Stimulated activated CD4-positive, alpha-beta T cell treated with anti-CD3 and anti-CD28 coated beads, Interleukin-1b, Interleukin-23, amount 100 ng/mL, for 1 hour (primary cell): ENCODE results near the gene ST3GAL4.
"Not testable (repeated sequence)": the region's sequence is repeated elsewhere in the genome, so short reads cannot be mapped to it uniquely, and the experiment has no call there.

ENCODE experiments used
- DNase-seq, 2 donors: peaks; one replicate each; pipeline ENCODE4 v3.0.0-alpha.2; 2020; ENCODE audit warnings: low read depth in 2 of 2

Gene ST3GAL4

DNA sequence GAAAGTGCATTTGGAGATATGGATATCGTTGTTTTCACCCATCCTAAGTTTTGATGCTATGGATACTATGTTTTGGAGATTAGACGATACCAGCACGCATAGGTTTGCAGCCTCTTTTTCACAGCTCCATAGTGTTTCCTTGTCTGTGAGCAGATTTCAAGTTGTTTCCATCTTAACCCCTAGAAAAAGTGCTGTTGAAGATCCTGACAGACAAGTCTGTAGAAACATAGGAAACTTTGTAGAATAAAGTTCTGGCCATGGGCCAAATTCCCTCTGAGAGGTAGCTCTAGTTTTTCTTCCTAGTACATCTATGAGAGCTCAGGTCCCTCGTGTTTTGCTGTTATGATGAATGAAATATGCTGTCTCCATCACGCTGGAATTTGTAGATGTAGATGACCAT is 32.4 kb downstream of the ST3GAL4 start:
- DNase-seq: no peak

DNA sequence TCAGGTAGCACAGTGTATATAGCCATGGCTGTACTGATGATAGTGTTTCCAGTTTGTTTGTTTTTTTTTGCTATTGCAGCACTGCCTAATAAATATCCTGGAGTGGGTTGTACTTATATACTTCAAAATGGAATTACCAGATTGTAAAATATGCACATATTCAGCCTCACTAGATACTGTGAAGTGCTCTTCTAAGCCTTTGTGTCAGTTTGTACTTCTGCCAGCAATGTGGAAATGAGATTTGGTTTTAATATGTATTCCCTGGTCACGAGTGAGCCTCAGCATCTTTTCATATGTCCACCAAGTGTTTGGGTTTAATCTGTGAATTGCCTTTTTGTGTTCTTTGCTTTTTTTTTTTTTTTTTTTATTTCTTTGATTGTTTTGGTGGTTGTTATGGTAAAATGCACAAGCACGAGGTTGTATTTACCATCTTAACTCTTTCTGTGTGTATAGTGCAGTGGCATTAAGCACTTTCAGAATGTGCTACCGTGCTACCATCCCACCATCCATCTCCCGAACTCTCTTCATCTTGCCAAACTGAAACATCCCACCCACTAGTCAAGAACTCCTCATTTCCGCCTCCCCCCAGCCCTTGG is 34.9 kb downstream of the ST3GAL4 start:
- no peak for DNase-seq

DNA sequence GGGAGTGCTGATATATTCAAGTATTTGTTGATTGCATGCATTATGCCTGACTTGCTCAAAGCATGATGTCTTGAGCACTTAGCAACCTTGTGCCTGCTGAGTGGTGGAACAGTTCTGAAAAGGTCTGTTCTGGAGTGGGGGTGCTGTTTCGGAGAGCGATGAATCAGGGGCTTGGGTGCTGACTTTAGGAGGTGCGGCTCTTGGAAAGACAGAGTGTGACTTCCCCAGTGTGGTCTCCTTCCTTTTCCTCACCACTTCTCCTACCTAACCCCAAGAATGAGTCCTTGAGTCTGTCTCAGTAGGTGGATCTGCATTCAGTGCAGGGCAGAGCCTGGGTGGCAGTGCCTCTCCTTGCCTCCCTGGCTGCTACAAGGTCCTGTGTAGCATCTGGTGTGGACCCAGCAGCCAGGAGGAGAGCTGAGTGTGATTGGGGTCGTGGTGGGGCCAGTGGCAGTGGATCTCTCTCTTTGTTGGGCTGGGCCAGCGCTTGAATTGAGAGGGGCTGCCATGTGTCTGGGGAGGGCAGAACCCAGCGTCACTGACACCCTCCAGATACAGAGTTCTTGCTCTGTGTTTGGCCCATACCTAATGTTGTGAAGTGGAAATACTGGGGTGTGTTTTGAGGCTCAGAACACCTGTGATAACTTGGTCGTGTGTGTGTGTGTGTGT is 35.9 kb downstream of the ST3GAL4 start:
- no peak for DNase-seq

DNA sequence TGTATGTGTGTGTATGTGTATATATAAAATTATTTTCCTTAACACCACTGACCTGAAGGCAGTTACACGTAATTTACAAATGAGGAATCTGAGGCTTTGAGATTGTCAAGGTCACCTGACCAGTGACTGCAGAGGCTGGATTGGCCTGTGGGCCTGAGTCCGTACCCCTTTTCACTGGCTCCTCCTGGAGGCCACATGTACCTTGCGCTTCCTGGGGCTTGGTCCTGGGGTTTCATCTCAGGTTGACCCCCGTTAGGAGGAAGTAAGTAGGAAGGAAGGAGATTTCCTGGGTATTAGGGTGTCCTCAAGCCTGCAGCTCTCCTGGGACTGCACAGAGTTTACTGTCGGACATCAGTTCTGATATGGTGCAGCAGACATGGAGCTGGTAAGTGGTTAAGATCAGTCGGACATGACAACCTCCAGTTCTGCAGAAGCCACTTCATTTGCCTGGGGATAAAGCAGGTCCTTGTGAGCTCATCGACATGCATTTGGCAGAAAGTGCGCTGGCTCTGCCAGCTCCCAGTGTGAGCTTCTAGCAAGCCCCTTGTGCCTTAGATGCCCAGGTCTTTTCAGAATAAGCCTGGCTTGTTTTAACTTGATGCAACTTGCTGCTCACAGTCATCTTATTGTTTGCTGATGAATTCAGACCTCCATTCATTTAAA is 36.6 kb downstream of the ST3GAL4 start:
- DNase-seq: no peak

DNA sequence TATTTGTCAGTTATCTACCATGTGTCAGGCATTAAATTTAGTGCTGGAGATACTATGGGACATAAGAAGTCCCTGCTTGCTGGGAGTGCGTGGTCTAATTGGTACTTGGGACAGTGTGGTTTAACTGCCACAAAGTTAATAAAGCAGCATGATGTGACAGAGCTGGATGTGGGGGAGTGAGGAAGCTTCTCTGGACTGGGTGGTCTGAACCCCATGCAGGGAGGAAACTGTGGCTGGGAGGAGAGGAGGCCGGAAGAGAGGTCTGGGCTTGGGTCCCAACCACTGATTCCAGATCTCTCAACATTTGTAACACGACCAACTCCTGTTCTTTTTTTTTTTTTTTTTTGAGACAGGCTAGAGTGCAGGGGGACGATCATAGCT is 37.1 kb downstream of the ST3GAL4 start:
- DNase-seq: no peak

DNA sequence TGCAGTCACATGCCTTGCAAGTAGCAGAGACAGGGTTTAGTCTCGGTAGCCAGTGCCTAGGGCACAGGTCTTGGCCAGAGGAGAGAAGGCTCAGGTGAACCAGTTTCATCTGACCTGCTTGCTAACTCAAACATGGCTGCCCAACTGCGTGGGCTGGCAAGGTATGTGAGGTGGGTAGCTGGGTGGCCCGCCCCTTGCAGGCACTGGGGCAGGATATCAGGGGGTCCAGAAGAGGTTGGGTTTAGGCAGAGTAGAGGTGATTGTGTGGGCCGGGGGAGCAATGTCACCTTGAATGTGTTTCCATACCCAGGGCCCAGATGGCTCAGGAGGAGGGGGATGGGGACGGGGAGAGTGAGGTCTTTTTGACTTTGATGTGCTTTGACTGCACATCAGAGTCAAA is 37.7 kb downstream of the ST3GAL4 start:
- no peak for DNase-seq

DNA sequence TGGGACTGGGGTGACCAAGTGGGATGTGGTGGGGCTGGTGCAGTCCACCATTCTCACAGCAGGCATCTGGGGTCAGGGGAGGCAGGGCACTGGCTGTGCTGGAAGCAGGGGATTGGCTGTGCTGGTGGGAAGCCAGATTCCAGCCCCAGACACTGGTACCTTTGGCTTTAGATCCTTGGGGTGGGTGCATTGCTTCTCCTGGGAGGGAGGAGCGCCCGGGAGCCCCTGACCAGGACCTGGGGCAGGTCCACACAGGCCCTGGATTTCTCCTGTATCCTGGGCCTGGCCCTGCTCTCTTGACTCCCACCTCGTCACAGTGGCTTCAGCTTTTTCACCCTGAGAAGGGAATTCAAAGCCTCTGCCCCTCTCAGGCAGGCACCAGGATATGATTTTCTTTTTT is 38.5 kb downstream of the ST3GAL4 start:
- no peak for DNase-seq

DNA sequence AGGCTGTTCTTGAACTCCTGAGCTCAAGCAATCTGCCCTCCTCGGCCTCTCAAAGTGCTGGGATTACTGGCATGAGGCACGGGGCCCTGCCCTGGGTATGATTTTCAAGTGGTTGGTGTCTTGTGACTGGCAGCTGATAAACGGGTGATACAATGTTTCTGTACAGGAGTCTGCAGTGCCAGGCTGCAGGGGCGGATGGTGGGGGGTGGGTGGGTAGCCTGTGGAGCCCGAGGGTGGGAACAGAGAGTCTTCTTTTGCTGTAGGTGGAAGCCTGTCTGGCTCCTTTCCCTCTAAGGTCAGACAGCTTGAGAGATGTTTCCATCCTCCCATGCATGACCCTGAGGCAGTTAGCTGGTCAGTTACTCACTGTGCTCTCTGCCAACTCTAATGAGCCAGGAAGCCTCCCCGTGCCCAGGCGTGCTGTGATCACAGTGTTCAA is 39.2 kb downstream of the ST3GAL4 start:
- not testable (repeated sequence) for DNase-seq

DNA sequence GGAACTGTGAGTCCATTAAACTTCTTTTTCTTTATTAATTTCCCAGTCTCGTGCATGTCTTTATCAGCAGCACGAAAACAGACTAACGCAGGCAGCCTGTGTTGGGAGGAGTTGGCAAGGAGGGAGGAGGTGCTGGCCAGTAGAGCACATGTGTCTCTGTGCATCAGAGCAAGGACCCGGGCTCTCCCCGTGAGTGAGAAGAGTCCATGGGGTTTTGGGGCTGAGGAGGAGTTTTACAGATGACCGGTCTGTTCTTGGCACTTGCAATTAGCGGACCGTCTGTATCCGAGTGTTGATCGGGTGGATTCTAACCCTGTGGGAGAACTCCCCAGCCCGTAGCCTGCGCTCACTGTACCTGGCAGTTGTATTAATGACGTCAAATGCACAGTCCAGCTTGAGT is 40.3 kb downstream of the ST3GAL4 start:
- not testable (repeated sequence) for DNase-seq

DNA sequence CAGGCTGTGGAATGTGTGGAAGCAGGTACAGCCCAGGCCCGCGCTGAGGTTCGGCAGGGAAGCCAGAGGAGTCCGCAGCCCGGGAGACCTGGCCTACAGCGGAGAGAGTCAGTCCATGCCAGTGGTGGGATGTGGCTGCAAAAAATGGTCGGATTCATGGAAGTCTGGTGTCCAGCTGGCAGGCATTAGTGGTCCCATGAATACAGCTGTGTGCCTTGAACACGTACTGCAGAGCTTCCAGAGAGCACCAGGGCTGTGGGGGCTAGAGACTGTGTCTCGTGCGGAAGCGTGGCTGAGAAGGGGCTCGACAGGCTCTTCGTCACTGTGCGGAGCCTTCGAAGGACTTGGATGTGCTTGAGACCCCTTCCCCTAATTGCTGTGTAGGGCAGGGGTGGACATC is 40.8 kb downstream of the ST3GAL4 start:
- not testable (repeated sequence) for DNase-seq

DNA sequence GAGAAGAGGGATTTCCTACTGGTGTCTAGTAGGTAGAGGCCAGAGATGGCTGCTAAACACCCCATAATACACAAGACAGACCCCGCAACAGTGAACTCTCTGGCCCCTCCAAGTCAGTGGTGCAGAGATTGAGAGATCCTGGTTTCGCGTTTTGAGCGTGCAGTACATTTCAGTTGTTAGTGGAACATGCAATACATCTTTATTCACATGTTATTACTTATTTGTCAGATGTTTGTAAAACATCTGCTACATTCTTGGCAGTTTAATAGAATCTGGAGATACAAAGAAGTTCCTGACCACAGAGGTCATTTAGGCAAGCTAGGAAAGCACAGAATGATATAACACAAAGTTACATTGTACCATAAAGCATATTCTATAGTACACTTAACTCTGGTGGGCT is 41.5 kb downstream of the ST3GAL4 start:
- DNase-seq: no peak

DNA sequence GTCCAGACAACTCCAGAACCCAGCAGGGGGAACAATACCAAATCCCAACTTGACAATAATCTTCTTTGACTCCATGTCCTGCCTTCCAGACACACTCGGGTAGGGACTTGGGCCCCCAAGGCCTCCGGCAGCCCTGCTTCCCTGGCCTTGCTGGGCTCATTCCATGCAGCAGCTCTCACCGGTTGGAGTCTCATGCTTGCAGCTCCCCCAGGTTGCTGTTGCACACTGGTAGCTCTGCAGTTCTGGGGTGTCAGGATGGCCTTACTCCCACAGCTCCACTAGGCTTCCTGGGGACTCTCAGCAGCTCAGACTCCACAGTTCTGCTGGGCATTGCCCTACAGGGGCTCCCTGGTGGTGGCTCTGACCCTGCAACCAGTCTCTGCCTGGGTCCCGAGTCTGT is 42.8 kb downstream of the ST3GAL4 start:
- DNase-seq: no peak

DNA sequence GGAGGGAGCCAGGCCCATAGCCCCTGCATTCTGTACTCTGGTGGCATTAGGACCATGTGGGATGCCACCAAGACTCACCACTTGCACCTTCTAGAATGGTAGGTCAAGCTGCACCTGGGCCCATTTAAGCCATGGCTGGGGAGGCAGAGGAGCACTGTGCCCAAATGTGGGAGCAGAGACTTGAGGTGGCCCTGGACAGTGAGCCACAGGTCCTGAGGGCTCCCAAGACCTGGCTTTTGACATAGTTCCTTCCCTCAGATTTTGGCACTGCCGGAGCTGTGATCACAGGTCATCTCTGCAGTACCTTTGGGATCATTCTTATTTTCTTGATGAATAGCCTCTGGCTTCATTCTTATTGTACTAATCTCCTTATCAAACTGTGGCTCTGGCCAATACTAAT is 43.2 kb downstream of the ST3GAL4 start:
- DNase-seq: no peak

DNA sequence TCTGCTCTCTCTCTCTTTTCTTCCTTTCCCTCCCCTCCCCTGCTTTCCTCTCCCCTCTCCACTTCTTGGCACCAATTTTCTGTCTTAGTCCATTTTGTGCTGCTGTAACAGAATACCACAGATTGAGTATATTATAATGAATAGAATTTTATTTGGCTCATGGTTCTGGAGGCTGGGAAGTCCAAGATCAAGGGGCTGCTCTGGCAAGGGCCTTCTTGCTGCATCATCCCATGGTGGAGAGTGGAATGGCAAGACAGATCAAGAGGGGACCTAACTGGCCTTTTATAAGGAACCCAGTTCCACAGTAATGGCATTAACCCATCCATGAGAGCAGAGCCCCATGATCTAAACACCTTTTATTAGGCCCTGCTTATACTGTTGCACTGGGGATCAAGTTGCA is 44.5 kb downstream of the ST3GAL4 start:
- no peak for DNase-seq

DNA sequence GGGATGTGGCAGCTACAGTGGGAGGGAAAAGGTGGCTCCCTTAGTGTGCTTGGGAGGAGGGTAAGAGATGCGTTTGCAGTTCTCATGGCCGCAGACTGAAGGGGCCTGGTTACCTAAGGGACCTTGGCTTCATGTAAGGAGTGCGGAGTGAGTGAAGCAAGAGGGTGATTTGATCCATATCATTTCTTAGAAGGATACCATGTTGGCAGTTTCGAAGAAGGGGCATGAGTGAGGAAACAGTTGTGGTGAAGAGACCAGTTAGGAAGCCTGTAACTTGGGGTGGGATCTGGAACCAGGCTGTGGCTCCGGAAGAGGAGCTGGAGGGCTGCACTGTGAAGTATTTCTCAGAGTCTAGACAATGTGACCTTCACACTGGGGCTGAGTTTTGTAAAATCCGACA is 45.0 kb downstream of the ST3GAL4 start:
- DNase-seq: no peak

DNA sequence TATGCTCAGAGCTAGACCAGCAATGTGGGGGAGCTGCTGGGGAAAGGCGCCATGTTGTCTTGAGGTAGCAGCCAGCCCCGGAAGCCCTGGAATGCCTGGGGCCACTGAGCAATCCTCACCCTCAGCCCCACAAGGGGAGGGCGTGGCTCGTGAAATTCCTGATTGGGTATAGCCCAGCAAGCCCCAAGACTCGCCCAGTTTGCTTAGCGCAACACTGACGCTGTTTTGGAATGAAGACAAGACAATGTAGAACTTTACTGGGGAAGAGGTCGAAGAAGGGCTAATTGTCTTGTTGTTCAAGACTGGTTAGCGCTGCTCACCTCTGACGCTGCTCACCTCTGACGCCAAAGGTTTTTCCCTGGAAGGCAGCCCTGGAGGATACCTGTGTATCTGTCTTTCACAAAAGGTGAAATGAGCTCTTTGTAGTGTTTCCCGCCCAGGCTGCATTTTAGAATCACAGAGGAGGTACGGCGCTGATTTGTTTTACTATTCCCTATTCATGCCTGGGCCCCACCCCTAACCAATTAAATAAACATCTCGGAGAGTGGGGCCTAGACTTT is 47.6 kb downstream of the ST3GAL4 start:
- DNase-seq: no peak

DNA sequence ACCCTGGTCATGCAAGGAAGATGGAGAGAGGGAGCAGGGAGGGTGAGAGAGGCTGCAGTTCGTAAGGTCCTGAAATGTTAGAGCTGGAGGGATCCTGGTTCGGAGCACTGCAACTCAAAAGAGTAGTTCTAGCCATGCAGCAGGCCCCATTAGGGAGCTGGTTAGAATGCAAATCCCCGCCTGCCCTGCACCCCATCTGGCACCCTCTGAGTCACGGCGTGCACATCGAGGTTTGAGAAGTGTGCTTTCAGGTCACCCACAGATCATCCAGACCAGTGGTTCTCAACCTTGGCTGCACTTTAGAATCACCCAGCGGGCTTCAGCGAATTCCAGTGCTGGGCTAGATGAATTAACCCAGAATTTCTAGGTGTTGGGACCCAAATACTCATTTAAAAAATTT is 48.2 kb downstream of the ST3GAL4 start:
- DNase-seq: no peak

DNA sequence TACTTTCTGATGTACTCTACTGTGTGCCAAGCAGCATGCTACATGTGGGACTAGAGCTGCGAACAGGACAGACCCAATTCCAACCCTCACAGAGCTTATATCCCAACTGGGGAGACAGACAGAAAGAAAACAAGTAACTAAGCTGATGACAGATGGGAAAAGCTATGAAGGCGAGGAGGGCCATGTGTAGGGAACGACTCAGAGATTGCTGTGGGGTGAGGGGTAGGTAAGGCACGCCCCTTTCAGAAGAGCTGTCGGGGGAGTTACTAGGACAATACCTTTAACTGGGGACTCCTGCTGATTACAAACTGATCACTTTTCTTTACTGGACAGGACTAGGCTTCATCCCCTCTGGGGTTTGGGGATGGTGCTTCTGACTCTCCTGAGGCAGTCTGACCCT is 48.9 kb downstream of the ST3GAL4 start:
- no peak for DNase-seq

DNA sequence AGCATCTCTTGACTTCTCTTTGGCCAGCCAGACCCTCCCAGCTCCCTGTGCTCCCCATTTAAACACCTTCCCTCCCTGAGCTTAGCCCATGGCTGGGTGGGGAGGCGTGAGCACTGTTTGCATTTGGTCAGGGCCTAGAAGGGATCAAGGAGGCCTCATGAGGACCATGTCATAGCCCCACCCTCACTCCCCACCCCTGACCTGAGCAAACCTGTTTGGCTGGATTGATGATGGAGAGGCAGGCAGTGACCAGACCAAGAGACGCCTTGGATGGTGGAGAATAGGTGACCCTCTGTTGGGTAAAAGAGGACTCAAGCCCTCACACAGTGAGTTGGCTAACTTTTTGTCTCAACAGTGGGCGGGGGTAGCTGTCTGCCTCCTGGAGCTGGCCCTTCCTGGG is 49.9 kb downstream of the ST3GAL4 start:
- DNase-seq: no peak

DNA sequence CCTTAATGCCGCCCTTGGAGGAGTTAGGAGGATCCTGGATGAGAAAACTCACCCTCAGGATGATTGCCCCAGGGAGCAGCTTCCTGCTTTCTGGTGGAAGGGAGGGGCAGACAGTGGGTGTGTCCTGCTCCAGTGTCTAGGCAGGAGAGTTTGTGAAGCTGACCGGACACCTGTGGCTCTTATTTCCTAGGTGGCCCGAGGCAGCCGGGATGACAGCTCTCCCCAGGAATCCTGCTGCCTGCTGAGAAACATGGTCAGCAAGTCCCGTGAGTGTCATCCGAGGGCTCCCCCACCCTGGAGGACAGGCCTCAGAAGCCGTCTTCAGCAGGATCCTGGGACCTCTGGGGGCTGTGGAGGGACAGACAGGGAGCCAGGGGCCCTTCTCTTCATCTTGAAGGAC is 50.4 kb downstream of the ST3GAL4 start:
- no peak for DNase-seq

DNA sequence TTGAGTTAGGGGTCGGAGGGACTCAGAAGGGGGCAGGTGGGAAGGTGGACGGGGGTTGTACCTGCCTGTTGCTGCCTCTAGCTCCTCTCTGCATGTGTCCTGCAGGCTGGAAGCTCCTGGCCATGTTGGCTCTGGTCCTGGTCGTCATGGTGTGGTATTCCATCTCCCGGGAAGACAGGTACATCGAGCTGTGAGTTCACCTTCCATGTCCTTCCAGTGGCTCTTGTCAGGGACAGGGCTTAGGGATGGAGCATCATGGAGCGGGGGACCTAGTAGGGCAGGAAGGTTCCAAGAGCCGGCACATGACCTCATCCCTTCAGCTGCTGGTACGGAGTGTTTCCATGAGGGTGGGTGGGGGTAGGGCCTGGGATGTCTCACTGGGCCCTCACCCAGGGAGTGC is 50.9 kb downstream of the ST3GAL4 start:
- DNase-seq: no peak

DNA sequence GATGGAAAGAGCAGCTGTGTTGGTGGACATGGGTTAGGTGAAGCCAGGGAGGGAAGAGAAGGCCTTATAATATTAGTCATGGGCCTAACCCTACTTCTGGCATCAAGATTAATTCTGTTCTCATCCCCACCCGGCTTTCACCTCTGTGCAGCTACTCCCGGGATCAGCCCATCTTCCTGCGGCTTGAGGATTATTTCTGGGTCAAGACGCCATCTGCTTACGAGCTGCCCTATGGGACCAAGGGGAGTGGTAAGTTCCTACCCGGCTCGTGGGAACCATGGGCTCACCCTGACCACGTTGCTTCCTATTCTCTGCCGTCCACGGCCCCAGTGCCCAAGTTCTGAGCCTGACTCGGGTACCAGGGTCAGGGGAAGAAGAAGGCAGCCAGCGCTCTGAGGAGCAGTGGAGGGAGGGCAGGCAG is 51.6 kb downstream of the ST3GAL4 start:
- no peak for DNase-seq

DNA sequence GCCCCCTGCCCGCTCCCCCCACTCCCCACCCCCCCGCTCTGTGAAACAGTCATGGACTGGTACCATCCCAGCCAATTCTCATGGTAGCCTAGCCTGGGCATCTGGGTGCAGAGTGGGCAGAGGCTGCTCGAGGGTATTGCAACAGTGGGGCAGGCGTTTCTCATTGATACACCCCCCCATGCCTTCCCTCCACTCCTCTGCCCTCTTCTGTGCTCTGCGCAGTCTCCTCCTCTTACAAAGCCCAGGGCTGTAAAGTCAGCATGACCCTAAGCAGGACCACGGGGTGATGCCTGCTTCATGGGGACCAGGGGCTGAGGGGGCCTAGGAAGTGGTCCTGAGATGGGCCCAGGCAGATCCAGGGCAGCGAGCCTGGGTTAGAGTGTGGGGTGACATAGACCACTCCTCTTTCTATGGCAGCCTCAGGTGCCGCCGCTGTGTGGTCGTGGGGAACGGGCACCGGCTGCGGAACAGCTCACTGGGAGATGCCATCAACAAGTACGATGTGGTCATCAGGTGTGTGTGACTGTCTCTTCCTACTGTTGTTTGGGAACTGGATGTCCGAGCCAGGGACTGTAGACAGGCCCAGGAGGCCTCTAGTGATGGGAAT is 52.3 kb downstream of the ST3GAL4 start:
- no peak for DNase-seq
